ENCODE data around the gene PTP4A2. TPM values are rescaled to one million over a fixed set of nuclear protein-coding genes. Genes with fewer than 3 reads are reported as not detected.
A peak's percentile ranks its signal among the peaks of the same experiment; 100 is the strongest.

PTP4A2 gene
- total and polyA plus RNA-seq, 10 of the 15 experiments (the other 5 are each of a cell fraction or from before 2014, with no cell fraction given): 180 to 909 (median 375) TPM

DNA sequence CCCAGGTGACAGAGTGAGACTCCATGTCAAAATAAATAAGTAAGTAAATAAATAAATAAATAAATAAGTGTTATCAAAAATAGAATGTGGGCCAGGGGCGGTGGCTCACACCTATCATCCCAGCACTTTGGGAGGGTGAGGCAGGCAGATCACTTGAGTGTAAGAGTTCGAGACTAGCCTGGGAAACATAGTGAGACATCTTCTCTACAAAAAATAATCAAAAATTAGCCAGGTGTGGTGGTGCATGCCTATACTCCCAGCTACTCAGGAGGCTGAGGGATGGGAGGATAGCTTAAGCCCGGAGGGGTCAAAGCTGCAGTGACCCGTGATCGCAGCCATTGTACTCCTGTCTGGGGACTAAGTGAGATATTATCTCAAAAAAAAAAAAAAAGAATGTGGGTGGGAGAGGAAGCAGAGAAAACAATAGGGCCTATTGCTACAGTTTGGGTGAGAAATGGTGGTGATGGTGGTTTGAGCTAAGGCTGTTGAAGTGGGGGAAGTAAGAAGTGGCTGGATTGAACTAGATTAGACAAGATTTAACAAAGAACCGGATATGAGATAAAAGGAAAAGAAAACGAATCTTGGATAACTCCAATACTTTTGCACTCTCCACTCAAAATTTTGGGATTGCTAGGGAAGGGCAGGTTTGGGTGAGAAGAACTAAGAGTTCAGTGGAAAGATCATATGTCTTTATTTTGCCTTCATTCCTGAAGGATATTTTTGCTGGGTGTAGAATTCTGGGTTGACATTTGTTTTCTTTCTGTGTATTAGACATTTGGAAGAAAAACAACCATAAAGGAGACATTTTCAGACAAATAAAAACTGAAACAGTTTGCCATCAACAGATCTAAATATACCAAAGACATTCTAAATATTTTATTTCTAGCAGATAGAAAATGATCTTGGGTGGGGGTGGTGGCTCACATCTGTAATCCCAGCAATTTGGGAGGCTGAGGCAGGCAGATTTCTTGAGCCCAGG is 65.2 kb downstream of the PTP4A2 start:
- ChIA-PET RAD21 (ENCODE audit: unreplicated experiment) (interaction anchor here (0.7 to 1.0 kb wide), 3 partner anchors 17 to 61 kb away, joined by 3 to 4 read pairs (median 4); no protein-coding TSS in a partner anchor), POLR2A (interaction anchor here (0.6 to 1.5 kb wide), 3 partner anchors 31 to 709 kb away, joined by 3 read pairs; no protein-coding TSS in a partner anchor), CTCF (no interaction called here), SMC1A (ENCODE audit: uncharacterized antibody, unreplicated experiment) (interaction anchor here (0.6 to 2.3 kb wide), 8 partner anchors 9 to 492 kb away, joined by 3 to 9 read pairs (median 4); no protein-coding TSS in a partner anchor)
- Histone ChIP-seq H3K27ac (ENCODE audit: control insufficient read depth, insufficient read depth) (no peak overlapping the region), H3K79me2 (ENCODE audit: control insufficient read depth, insufficient read depth, low read length) (no peaks in the 10 kb centered on the region), H4K20me1 (ENCODE audit: control insufficient read depth, insufficient read depth) (no peaks in the 10 kb centered on the region), H3K4me1 (ENCODE audit: control insufficient read depth, insufficient read depth, low read length) (no peaks in the 10 kb centered on the region), H3K4me2 (ENCODE audit: control insufficient read depth, insufficient read depth) (no peak overlapping the region), H2AFZ (ENCODE audit: control insufficient read depth, low read depth, low read length) (no peak overlapping the region), H3K36me3 (ENCODE audit: control insufficient read depth in 2 of 2, insufficient read depth in 2 of 2, low read length in 1 of 2) (no peaks in the 10 kb centered on the region), H3K9me3 (replicated peaks; ENCODE audit: control insufficient read depth, insufficient read depth, low read length) (no peaks in the 10 kb centered on the region; the same call in 2 of the 3 replicates), H3K9ac (ENCODE audit: control insufficient read depth, insufficient read depth, low read length) (no peak overlapping the region), H3K27me3 (replicated peaks in 1 of 2; ENCODE audit: control insufficient read depth in 2 of 2, insufficient read depth in 2 of 2, low read length in 1 of 2) (no peaks in the 10 kb centered on the region), H3K4me3 (no peak overlapping the region)
- FAIRE-seq: no peak
- in situ Hi-C loops (cut with MboI): no loop called here
- ATAC-seq: peak; percentile 38; the same call in 2 of the 3 replicates
- no peak for DNase-seq (ENCODE audit: low read depth, low spot score)
- intact Hi-C loops (cut with micrococcal nuclease; ENCODE audit: unreplicated experiment): no loop called here
- BruUV-seq (replicated peaks): no TSS peak
- 73% methylated on average over 7 of the region's 7 CpGs for WGBS (ENCODE audit: insufficient coverage, insufficient replicate concordance, low lambda C conversion rate, missing lambda C conversion rate)
- TF ChIP-seq E4F1 (IDR thresholded peaks at IDR 0.05; ENCODE audit: borderline replicate concordance, partially characterized antibody): no peak
- TF ChIP-seq TCF3 (IDR thresholded peaks at IDR 0.05; ENCODE audit: borderline replicate concordance, insufficient read depth, low read depth, low read length): no peak
- TF ChIP-seq NBN (IDR thresholded peaks at IDR 0.05): peak; percentile 74
- TF ChIP-seq CHD4 (IDR thresholded peaks at IDR 0.05): no peak
- peak; percentile 27; the same call in 1 of the 2 replicates for TF ChIP-seq IKZF1 (conservative IDR thresholded peaks at IDR 0.05)
- no peak for TF ChIP-seq TBL1XR1 (IDR thresholded peaks at IDR 0.05; ENCODE audit: low read depth, low read length)
- no peak for TF ChIP-seq TAF1 (IDR thresholded peaks at IDR 0.05; ENCODE audit: borderline replicate concordance, low read depth, low read length)
- TF ChIP-seq NR2F1 (conservative IDR thresholded peaks at IDR 0.05): peak; percentile 75; the same call in 1 of the 2 replicates
- no peak for TF ChIP-seq SIX5 (IDR thresholded peaks at IDR 0.05; ENCODE audit: low read depth, low read length, severe bottlenecking)
- TF ChIP-seq MEF2B (IDR thresholded peaks at IDR 0.05; ENCODE audit: partially characterized antibody, poor library complexity, severe bottlenecking): peak; percentile 32
- TF ChIP-seq NFYB (IDR thresholded peaks at IDR 0.05; ENCODE audit: insufficient read depth, low read depth, low read length): no peak
- TF ChIP-seq IKZF2 (IDR thresholded peaks at IDR 0.05): peak; percentile 6 to 62; a peak in 2 of 4 replicates
- peak; percentile 47 for TF ChIP-seq MTA2 (IDR thresholded peaks at IDR 0.05; ENCODE audit: low read depth)
- TF ChIP-seq HDGF (IDR thresholded peaks at IDR 0.05): no peak
- TF ChIP-seq SMAD5 (IDR thresholded peaks at IDR 0.05; ENCODE audit: low read depth): no peak
- TF ChIP-seq, protein P1, sequence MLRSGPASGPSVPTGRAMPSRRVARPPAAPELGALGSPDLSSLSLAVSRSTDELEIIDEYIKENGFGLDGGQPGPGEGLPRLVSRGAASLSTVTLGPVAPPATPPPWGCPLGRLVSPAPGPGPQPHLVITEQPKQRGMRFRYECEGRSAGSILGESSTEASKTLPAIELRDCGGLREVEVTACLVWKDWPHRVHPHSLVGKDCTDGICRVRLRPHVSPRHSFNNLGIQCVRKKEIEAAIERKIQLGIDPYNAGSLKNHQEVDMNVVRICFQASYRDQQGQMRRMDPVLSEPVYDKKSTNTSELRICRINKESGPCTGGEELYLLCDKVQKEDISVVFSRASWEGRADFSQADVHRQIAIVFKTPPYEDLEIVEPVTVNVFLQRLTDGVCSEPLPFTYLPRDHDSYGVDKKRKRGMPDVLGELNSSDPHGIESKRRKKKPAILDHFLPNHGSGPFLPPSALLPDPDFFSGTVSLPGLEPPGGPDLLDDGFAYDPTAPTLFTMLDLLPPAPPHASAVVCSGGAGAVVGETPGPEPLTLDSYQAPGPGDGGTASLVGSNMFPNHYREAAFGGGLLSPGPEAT (IDR thresholded peaks at IDR 0.05; ENCODE audit: low read depth): peak; percentile 44; the same call in 1 of the 2 replicates
- TF ChIP-seq MEF2A (IDR thresholded peaks at IDR 0.05; ENCODE audit: insufficient read depth, low read depth, low read length): no peak
- no peak for TF ChIP-seq IRF4 (IDR thresholded peaks at IDR 0.05; ENCODE audit: low read depth, low read length)
- no peak for TF ChIP-seq SUZ12 (IDR thresholded peaks at IDR 0.05; ENCODE audit: unreplicated experiment)

Data from GM12878 (cell line).